Measurements from ENCODE around the gene AGXT.

DNA sequence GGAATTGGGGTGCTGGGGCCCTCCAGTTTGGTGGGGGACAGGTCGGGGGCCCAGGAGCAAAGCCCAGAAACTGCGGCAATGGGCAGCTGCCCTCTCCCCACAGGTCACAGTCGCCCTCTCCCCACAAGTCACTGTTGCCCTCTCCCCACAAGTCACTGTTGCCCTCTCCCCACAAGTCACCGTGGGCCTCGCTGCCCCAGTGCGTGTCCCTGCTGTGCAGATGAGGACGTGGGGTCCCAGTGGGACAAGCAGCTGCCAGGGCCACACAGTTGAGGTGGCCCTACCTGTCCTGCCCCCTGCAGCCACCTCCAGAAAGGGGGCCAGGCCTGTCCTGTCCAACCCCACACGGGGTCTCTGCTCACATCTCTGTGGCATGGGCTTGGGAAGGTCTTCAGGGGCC, 13.0 kb upstream of the AGXT start:
- TF ChIP-seq, protein P1, sequence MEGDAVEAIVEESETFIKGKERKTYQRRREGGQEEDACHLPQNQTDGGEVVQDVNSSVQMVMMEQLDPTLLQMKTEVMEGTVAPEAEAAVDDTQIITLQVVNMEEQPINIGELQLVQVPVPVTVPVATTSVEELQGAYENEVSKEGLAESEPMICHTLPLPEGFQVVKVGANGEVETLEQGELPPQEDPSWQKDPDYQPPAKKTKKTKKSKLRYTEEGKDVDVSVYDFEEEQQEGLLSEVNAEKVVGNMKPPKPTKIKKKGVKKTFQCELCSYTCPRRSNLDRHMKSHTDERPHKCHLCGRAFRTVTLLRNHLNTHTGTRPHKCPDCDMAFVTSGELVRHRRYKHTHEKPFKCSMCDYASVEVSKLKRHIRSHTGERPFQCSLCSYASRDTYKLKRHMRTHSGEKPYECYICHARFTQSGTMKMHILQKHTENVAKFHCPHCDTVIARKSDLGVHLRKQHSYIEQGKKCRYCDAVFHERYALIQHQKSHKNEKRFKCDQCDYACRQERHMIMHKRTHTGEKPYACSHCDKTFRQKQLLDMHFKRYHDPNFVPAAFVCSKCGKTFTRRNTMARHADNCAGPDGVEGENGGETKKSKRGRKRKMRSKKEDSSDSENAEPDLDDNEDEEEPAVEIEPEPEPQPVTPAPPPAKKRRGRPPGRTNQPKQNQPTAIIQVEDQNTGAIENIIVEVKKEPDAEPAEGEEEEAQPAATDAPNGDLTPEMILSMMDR (IDR thresholded peaks at IDR 0.05) = no peak
- TF ChIP-seq POLR2A (IDR thresholded peaks at IDR 0.05) = no peak

All from esophagus squamous epithelium (tissue), 4 donors.